DMS153 treated with DMSO at 0.1 percent for 48 hours (cell line): ENCODE measurements around the gene UBR2.
"Not testable (repeated sequence)": the region's sequence is repeated elsewhere in the genome, so short reads cannot be mapped to it uniquely, and the experiment has no call there.

Experiments
- DNase-seq: peaks from one replicate; lab custom pipeline; 2025; ENCODE audit not compliant: unreplicated experiment; lab: John Stamatoyannopoulos, UW

Gene UBR2

GRCh38 chr6:42616716-42617115 is 52.9 kb downstream of the UBR2 start:
- no peak for DNase-seq

DNA sequence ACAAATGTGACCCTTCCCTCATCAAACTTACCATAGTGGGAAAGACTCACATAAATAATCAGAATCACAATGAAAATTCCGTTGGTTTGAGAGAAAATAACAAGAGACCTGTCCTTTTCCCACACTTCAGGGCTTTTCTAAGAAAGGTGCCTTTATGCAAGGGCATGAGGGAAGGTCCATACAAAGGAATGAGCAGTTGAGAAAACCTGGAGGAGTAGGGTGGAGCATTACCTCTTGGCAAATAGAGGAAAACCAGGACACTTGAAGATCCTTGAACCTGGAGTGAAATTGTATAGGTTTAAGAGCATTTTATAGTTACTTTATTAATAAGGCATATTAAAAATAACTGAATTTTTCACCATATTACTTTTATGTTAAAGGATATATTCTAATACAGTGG is 54.3 kb downstream of the UBR2 start:
- DNase-seq: no peak

DNA sequence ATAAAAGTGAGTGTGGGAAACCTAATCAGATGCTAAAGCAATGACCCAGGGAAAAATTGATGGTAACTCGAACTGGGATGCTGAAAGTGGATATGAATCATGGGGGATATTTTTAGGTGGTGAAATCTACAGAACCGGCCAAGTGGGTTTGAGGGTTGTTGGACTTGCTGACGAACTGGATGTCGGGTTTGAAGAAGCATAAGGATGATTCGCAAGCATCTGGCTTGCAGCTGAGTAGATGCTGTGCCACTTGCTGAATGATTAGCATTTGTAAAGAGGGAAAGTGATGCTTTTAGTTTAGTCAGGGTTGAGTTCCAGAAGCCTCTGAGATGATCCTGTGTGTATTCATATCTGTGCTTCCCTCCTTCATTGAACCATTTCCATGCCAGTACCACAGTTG is 54.9 kb downstream of the UBR2 start:
- no peak for DNase-seq

DNA sequence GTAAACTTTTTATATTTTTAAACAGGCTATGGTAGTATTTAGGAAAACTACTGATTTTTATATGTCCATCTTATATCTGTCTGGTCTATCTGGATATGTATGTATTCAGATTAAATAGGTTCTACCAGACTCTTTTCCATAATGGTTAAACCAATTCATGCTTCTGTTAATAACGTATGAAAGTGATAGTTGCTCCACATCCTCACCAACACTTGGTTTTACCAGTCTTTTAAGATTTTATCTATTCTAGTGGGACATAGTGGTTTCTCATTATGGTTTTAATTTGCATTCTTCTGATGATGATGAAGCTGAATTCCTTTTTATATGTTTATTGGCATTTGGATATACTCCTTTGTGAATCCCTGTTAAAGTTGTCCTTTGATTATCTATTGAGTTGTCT is 56.1 kb downstream of the UBR2 start:
- no peak for DNase-seq

DNA sequence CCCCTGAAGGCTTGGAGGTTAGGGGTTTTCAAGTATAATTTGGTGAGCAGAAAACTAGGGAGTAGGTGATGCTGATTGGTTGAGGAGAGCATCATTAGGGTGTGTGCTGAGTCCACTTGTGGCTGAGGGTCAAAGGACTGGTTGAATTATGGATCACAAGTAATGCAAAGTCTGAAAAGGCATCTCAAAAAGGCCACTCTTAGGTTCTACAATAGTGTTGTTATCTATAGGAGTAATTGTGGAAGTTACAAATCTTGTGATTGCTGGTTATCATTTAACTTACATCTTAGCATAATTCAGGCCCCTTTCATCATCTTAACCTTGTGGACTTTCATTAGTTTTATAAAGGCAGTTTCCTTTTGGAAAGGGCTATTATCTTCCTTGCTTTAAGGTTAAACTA is 60.8 kb downstream of the UBR2 start:
- DNase-seq: no peak

DNA sequence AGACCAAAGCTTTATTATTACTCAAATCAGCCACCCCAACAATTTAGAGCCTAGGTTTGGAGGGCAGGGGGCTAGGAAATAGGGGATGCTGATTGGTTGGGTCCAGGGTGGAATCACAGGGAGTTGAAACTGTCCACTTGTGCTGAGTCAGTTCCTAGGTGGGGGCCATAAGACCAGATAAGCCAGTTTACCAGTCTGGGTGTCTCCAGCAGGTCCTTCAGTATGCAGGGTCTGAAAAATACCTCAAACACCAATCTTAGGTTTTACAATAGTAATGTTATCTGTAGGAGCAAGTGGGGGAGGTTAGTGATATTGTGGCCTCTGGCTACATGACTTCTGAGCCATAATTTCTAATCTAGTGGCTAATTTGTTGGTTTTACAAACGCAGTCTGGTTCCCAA is 63.2 kb downstream of the UBR2 start:
- no peak for DNase-seq

GRCh38 chr6:42627674-42628073 is 63.8 kb downstream of the UBR2 start:
- DNase-seq: no peak

DNA sequence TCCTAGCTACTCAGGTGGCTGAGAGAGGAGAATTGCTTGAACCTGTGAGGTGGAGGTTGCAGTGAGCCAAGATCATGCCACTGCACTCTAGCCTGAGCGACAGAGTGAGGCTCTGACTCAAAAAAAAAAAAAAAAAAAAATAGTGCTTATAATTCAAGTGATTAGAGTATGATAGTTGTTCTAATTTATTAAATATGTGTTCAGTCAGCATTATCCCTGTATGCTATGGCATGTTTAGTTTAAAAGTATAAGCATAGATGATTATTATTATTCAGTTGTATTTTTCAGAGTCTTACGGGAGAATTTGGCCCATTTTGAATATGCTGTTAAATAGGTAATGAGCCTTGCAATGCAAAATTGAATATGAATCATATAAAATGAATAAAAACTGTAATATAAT is 64.8 kb downstream of the UBR2 start:
- no peak for DNase-seq

DNA sequence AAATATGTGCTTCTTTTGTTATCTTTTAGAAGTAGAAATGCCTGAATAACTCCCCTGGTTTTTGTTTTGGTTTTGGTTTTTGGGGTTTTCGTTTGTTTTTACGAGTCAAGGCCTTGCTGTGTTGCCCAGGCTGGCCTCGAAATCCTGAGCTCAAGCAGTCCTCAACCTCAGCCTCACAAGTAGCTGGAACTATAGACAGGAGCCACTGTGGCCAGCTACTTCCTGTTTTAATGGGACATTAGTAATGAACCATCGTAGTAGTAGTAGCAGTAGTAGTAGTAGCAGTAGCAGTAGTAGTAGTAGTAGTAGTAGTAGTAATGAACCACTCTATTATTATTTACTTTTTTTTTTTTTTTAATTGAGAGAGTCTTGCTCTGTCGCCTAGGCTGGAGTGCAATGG is 66.0 kb downstream of the UBR2 start:
- DNase-seq: no peak

GRCh38 chr6:42637681-42638080 is 73.9 kb downstream of the UBR2 start:
- DNase-seq: no peak

DNA sequence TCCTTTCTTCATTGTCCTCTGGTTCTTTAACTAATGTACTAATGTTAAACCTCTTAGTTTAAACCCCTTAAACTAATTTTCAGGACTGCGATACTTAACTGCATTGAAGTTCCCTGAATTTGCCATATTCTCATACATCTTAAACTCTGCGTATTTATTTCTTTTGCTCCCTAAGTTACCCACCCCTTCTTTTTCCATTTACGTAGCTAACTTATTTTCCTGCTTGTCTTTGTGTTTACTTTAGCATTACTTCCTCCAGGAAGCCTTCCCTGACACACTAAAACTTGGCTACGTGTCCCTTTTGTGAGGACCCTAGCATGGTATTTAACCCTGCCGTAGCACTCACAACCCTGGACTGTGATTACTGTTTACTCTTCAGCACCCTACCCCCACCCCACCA is 79.0 kb downstream of the UBR2 start:
- DNase-seq: no peak

- DNase-seq: no peak
Observed at GRCh38 chr6:42644211-42644610, 80.4 kb downstream of the UBR2 start.

- DNase-seq: no peak
Observed at GRCh38 chr6:42652024-42652746, 88.4 kb downstream of the UBR2 start.

- DNase-seq: no peak
Observed at GRCh38 chr6:42653851-42654250, 90.0 kb downstream of the UBR2 start.

DNA sequence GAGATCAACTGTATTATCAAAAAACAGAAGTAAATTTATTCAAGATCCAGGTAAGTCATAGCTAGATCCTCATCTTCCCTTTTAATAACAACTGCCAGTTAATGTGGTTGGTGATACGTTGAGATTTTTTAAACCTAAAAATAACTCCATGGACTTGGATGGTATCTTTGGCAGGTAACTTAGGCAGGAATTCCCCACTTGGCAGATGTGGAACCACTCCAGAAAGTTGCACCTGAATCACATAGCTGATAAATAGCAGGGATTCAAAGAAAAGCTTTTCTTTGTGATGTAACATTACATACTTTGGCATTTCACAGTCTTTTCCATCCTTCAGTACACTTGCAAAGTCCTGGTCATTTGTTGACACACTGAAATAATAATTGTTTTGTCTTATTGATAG is 96.0 kb downstream of the UBR2 start:
- no peak for DNase-seq

GRCh38 chr6:42661540-42662153 is 97.8 kb downstream of the UBR2 start:
- DNase-seq: peak; percentile 76

- no peak for DNase-seq
Observed at GRCh38 chr6:42664718-42665117, 100.9 kb downstream of the UBR2 start.

GRCh38 chr6:42674368-42674767 is 110.5 kb downstream of the UBR2 start:
- not testable (repeated sequence) for DNase-seq

- no peak for DNase-seq
Observed at GRCh38 chr6:42674780-42675179, 111.0 kb downstream of the UBR2 start.

DNA sequence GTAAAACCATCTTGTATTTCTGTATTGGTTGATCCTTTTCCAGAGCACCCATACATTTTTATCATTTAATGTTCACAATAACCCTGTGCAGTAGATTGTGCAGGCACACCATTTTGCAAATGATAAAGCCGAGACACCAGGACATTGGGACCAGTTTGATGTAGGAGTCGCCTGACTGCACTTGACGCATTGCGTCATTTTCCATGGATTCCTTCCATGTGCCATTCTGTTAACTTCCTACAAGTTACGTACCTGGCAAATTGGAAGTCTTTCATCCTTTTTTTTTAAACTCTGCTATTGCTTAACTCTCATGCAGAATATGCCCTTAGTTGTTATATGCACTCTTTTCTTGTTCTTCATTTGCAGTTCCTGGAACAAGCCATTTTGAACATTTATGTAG is 115.5 kb downstream of the UBR2 start:
- DNase-seq: no peak

DNA sequence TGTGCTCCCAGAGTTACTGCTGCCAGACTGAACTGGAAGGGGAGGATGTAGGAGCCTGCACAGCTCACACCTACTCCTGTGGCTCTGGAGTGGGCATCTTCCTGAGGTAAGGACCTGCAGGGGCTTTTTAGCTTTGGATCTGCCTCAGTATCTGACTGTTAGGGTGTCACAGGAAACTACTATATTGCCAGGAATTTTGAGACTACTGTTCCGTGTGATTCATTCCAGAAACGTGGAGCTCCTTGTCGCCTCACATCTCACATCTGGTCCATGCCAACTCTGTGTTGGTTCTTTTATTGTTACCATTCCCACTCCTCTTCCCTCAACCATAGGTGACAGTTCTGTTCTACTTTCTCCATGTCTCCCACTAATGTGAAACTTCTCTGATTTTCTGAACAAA is 124.5 kb downstream of the UBR2 start:
- DNase-seq: no peak

- DNase-seq: no peak
Observed at GRCh38 chr6:42689371-42689770, 125.5 kb downstream of the UBR2 start.

DNA sequence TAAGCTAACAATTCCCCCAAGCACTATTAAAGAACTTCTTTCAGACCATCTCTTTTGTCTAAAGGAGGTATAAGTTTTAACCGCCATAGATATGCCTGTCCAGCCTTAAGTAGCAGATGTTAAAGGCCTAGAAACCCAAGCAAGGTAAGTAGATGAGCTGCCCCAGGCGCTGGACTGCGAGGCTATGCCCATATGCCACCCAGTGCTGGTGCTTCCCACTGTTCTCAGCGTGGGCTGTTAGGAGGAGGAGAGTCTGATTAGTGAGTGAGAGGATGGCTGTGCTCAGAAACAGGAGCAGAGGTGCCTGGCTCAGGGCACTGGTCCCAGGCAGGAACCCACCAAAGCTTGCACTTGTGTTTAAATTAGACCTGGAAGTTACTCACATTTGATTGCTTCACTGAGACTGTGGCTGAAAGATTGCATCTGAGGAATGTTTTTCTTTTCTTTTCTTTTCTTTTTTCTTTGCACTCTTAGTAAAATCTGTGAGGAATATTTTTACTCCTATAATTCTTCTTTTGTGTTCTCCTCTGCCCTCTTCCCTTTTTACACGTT is 126.4 kb downstream of the UBR2 start:
- no peak for DNase-seq
